Ishikawa (cell line): ENCODE measurements around the gene ENPP5.

Experiments used
- CEBPB ChIP-seq: IDR thresholded peaks from 2 replicates; pipeline ENCODE4 v1.6.1; 2012
- CREB1 ChIP-seq: IDR thresholded peaks from 2 replicates; pipeline ENCODE4 v1.6.1; 2012; ENCODE audit warnings: low read depth
- EGR1 ChIP-seq: IDR thresholded peaks from 2 replicates; pipeline ENCODE4 v1.6.1; 2012
- EP300 ChIP-seq: IDR thresholded peaks from 2 replicates; pipeline ENCODE4 v1.6.1; 2012; ENCODE audit warnings: borderline replicate concordance
- FOXM1 ChIP-seq: IDR thresholded peaks from 2 replicates; pipeline ENCODE4 v1.6.1; 2012; ENCODE audit warnings: low read depth, borderline replicate concordance
- MAX ChIP-seq: IDR thresholded peaks from 2 replicates; pipeline ENCODE4 v1.6.1; 2012
- NFIC ChIP-seq: IDR thresholded peaks from 2 replicates; pipeline ENCODE4 v1.6.1; 2012
- RAD21 ChIP-seq: IDR thresholded peaks from 2 replicates; pipeline ENCODE4 v1.6.1; 2012; ENCODE audit warnings: low read depth
- REST ChIP-seq: IDR thresholded peaks from 2 replicates; pipeline ENCODE4 v1.6.1; 2012; ENCODE audit warnings: low read depth, mild to moderate bottlenecking
- TAF1 ChIP-seq: IDR thresholded peaks from 2 replicates; pipeline ENCODE4 v1.6.1; 2012; ENCODE audit warnings: low read depth, mild to moderate bottlenecking
- TCF12 ChIP-seq: IDR thresholded peaks from 2 replicates; pipeline ENCODE4 v1.6.1; 2012; ENCODE audit warnings: low read depth
- TEAD4 ChIP-seq: IDR thresholded peaks from 2 replicates; pipeline ENCODE4 v1.6.1; 2012
- USF1 ChIP-seq: IDR thresholded peaks from 2 replicates; pipeline ENCODE4 v1.6.1; 2012
- YY1 ChIP-seq: IDR thresholded peaks from 2 replicates; pipeline ENCODE4 v1.6.1; 2012; ENCODE audit warnings: low read depth
- ZBTB7A ChIP-seq: IDR thresholded peaks from 2 replicates; pipeline ENCODE4 v1.6.1; 2012; ENCODE audit warnings: low read depth

The ENPP5 gene

GRCh38 chr6:46191961-46192360, 21.2 kb upstream of the ENPP5 start:
- TF ChIP-seq EGR1 (no peak), FOXM1 (no peak), TEAD4 (no peak), TCF12 (no peak), RAD21 (no peak), EP300 (no peak), CREB1 (no peak)

GRCh38 chr6:46190889-46191288, 20.1 kb upstream of the ENPP5 start:
- TF ChIP-seq FOXM1 (no peak), TEAD4 (no peak), EGR1 (no peak), USF1 (no peak), CREB1 (no peak), RAD21 (no peak), TCF12 (no peak), YY1 (no peak), REST (no peak), ZBTB7A (no peak), NFIC (no peak), TAF1 (no peak)

GRCh38 chr6:46189726-46190125, 18.9 kb upstream of the ENPP5 start:
- TF ChIP-seq RAD21 (no peak), EP300 (no peak), MAX (no peak), CEBPB (no peak), FOXM1 (no peak), ZBTB7A (no peak), TEAD4 (no peak), USF1 (no peak), YY1 (no peak)

GRCh38 chr6:46186583-46186982, 15.8 kb upstream of the ENPP5 start:
- TF ChIP-seq RAD21 = no peak
- no peak for TF ChIP-seq FOXM1
- no peak for TF ChIP-seq USF1
- TF ChIP-seq EP300 = no peak
- no peak for TF ChIP-seq REST
- no peak for TF ChIP-seq TAF1
- TF ChIP-seq YY1 = no peak
- no peak for TF ChIP-seq CEBPB
- no peak for TF ChIP-seq TEAD4
- TF ChIP-seq NFIC = no peak

GRCh38 chr6:46184114-46184513, 13.3 kb upstream of the ENPP5 start:
- TF ChIP-seq NFIC (peak; percentile 30; the same call in 1 of the 2 replicates), REST (no peak)
